MM.1S (cell line): Measurements from ENCODE around the gene PLVAP.

Source experiments
- EZH2phosphoT487 ChIP-seq: fragments of 300-600 bp; sonication (generic); IDR thresholded peaks from 2 replicates; pipeline ENCODE4 v1.6.1; 2018; ENCODE audit warnings: antibody characterized with exemption, low read length
- TF ChIP-seq, protein P1 (sequence below): fragments of 300-600 bp; sonication (generic); IDR thresholded peaks from 2 replicates; pipeline ENCODE4 v1.5.1; 2016; ENCODE audit warnings: antibody characterized with exemption, low read length, mixed read lengths

DNA sequence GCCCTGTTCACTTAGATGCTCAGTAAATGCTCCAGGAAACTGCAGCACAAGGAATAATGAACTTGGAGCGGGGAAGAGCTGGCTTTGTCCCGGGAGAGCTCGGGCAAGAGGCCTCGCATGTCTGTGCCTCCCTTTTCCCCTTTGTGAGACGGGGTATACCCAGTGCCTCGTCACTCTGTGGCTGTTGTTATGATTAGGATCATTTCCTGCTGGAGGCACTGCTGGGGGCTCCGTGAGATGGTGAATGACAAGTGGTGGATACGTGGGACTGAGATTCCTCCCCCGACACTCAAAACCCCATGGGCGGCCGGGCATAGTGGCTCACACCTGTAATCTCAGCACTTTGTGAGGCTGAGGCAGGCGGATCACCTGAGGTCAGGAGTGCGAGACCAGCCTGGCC lies 1.1 kb upstream of the PLVAP start:
- TF ChIP-seq, protein P1, sequence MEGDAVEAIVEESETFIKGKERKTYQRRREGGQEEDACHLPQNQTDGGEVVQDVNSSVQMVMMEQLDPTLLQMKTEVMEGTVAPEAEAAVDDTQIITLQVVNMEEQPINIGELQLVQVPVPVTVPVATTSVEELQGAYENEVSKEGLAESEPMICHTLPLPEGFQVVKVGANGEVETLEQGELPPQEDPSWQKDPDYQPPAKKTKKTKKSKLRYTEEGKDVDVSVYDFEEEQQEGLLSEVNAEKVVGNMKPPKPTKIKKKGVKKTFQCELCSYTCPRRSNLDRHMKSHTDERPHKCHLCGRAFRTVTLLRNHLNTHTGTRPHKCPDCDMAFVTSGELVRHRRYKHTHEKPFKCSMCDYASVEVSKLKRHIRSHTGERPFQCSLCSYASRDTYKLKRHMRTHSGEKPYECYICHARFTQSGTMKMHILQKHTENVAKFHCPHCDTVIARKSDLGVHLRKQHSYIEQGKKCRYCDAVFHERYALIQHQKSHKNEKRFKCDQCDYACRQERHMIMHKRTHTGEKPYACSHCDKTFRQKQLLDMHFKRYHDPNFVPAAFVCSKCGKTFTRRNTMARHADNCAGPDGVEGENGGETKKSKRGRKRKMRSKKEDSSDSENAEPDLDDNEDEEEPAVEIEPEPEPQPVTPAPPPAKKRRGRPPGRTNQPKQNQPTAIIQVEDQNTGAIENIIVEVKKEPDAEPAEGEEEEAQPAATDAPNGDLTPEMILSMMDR, result no peak
- TF ChIP-seq EZH2phosphoT487, result no peak
